ENCODE data around the gene CCDC177.

CCDC177 gene

GRCh38 chr14:69571449-69572029, 3.1 kb downstream of the CCDC177 start:
- Histone ChIP-seq H3K4me1 (ENCODE audit: control insufficient read depth in 2 of 2, insufficient read depth in 1 of 2, low read depth in 1 of 2, low read length in 2 of 2) (peaks cover 4 to 10% of the 10 kb centered on the region in 2 donors), H3K27me3 (ENCODE audit: control insufficient read depth in 3 of 3, insufficient read depth in 3 of 3, low read depth in 1 of 3, low read length in 3 of 3) (no peaks in the 10 kb centered on the region), H4K91ac (ENCODE audit: low read depth, low read length, poor library complexity) (no peak overlapping the region), H3K36me3 (replicated peaks in 1 of 2; ENCODE audit: control insufficient read depth in 2 of 2, insufficient read depth in 2 of 2, low read length in 2 of 2) (peaks cover 22 to 29% of the 10 kb centered on the region in 2 donors), H2AFZ (ENCODE audit: low read length) (no peak overlapping the region), H3K4ac (ENCODE audit: low read length) (no peak overlapping the region), H3K4me2 (ENCODE audit: insufficient read depth, low read length, poor library complexity, severe bottlenecking) (no peak overlapping the region), H3K9me3 (replicated peaks in 1 of 2; ENCODE audit: control insufficient read depth in 2 of 2, insufficient read depth in 1 of 2, low read depth in 1 of 2, low read length in 2 of 2) (peaks cover 7 to 18% of the 10 kb centered on the region in 2 donors), H2BK15ac (ENCODE audit: low read length) (peak overlapping the region; percentile 31), H2BK12ac (ENCODE audit: low read length) (peak overlapping the region; percentile 63), H4K8ac (ENCODE audit: low read depth, low read length) (peak overlapping the region; percentile 21), H3K79me1 (ENCODE audit: low read depth, low read length) (peaks cover 20% of the 10 kb centered on the region), H2AK5ac (ENCODE audit: low read depth, low read length) (peak overlapping the region; percentile 100), H3K14ac (ENCODE audit: low read length) (no peak overlapping the region), H3K23ac (ENCODE audit: low read depth, low read length, poor library complexity) (no peak overlapping the region), H3K9ac (ENCODE audit: low read depth, low read length, poor library complexity) (peak overlapping the region; percentile 65), H3K27ac (replicated peaks; ENCODE audit: low read length) (no peak overlapping the region), H2BK120ac (ENCODE audit: low read depth, low read length) (no peak overlapping the region), H3K4me3 (ENCODE audit: low read length in 2 of 2) (peak overlapping the region in 1 of 2 donors; percentile 53), H2BK5ac (ENCODE audit: low read length) (peak overlapping the region; percentile 93), H3K18ac (ENCODE audit: low read length) (peak overlapping the region; percentile 62)
- no CpG with 5 or more reads among the region's 62 CpGs for WGBS, 2 donors (ENCODE audit: extremely low coverage in 2 of 2, insufficient read length in 2 of 2, insufficient replicate concordance in 1 of 2)
- DNase-seq (ENCODE audit: low spot score), result no peak

DNA sequence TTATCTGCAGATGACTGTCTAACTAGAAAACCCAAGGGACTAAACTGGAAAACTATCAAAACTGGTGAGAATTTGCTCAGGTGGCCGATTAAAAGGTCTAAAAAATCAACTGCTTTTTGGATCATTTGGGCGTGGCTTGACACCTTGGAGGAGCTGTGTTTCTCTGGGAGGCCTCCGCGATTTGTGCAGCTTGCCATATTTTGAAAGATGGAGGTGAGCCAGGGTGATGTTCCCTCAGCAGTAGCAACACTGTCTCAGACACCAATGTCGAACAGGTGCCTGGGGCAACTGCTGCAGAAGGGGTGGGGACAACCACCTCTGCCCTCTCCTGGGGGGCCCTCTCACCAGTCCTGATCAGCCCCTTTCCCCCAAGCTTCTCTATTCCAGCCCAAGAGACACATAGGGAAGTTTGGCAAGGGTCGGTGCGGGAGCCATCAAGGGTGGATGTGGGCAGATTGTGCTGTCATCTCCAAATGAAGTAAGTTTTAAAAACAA, 3.8 kb downstream of the CCDC177 start:
- Histone ChIP-seq H3K27me3 (ENCODE audit: control insufficient read depth in 3 of 3, insufficient read depth in 3 of 3, low read depth in 1 of 3, low read length in 3 of 3) (no peaks in the 10 kb centered on the region), H3K9me3 (replicated peaks in 1 of 2; ENCODE audit: control insufficient read depth in 2 of 2, insufficient read depth in 1 of 2, low read depth in 1 of 2, low read length in 2 of 2) (peaks cover 7 to 15% of the 10 kb centered on the region in 2 donors), H3K23ac (ENCODE audit: low read depth, low read length, poor library complexity) (no peak overlapping the region), H3K4ac (ENCODE audit: low read length) (no peak overlapping the region), H3K18ac (ENCODE audit: low read length) (peak overlapping the region; percentile 40), H3K9ac (ENCODE audit: low read depth, low read length, poor library complexity) (no peak overlapping the region), H3K79me1 (ENCODE audit: low read depth, low read length) (peaks cover 20% of the 10 kb centered on the region), H2AFZ (ENCODE audit: low read length) (no peak overlapping the region), H4K8ac (ENCODE audit: low read depth, low read length) (no peak overlapping the region), H3K4me3 (ENCODE audit: low read length in 2 of 2) (no peak overlapping the region), H3K36me3 (replicated peaks in 1 of 2; ENCODE audit: control insufficient read depth in 2 of 2, insufficient read depth in 2 of 2, low read length in 2 of 2) (peaks cover 22 to 29% of the 10 kb centered on the region in 2 donors), H3K4me2 (ENCODE audit: insufficient read depth, low read length, poor library complexity, severe bottlenecking) (no peak overlapping the region), H3K14ac (ENCODE audit: low read length) (no peak overlapping the region), H2BK15ac (ENCODE audit: low read length) (no peak overlapping the region), H2AK5ac (ENCODE audit: low read depth, low read length) (peak overlapping the region; percentile 100), H4K91ac (ENCODE audit: low read depth, low read length, poor library complexity) (no peak overlapping the region), H3K4me1 (ENCODE audit: control insufficient read depth in 2 of 2, insufficient read depth in 1 of 2, low read depth in 1 of 2, low read length in 2 of 2) (peaks cover 4 to 10% of the 10 kb centered on the region in 2 donors), H2BK120ac (ENCODE audit: low read depth, low read length) (no peak overlapping the region), H2BK12ac (ENCODE audit: low read length) (no peak overlapping the region), H2BK5ac (ENCODE audit: low read length) (peak overlapping the region; percentile 93), H3K27ac (replicated peaks; ENCODE audit: low read length) (no peak overlapping the region)
- WGBS, 2 donors (ENCODE audit: extremely low coverage in 2 of 2, insufficient read length in 2 of 2, insufficient replicate concordance in 1 of 2), result no CpG with 5 or more reads among the region's 7 CpGs
- no peak for DNase-seq (ENCODE audit: low spot score)

GRCh38 chr14:69569859-69570258, 4.8 kb downstream of the CCDC177 start:
- DNase-seq (ENCODE audit: low spot score), result no peak
- H3K79me1 ChIP-seq (ENCODE audit: low read depth, low read length), result peaks cover 20% of the 10 kb centered on the region

DNA sequence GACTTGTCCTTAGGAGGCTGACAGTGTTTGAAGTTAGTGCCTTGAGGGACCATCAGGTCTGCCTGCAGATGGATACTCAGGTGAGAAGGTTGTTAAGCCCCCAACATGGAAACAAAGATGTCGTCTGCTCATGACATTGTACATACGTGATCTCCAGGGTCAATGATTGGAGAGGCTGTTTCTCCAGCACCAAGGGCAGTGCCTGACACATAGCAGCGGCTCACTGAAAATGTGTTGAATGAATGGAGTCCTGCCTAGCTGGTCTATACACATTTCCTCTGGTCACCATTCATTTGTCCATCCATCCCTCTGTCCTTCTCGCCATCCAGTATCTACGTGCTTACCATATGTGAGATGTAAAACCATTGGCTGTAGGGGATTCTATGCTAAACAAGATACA, 7.1 kb downstream of the CCDC177 start:
- peaks cover 7 to 12% of the 10 kb centered on the region in 2 donors for H3K9me3 ChIP-seq (replicated peaks in 1 of 2; ENCODE audit: control insufficient read depth in 2 of 2, insufficient read depth in 1 of 2, low read depth in 1 of 2, low read length in 2 of 2)
- H3K9ac ChIP-seq (ENCODE audit: low read depth, low read length, poor library complexity), result no peak overlapping the region
- no peak overlapping the region for H3K18ac ChIP-seq (ENCODE audit: low read length)
- no CpG with 5 or more reads among the region's 5 CpGs for WGBS, 2 donors (ENCODE audit: extremely low coverage in 2 of 2, insufficient read length in 2 of 2, insufficient replicate concordance in 1 of 2)
- H3K4me3 ChIP-seq (ENCODE audit: low read length in 2 of 2), result no peak overlapping the region
- DNase-seq (ENCODE audit: low spot score), result no peak
- no peak overlapping the region for H2BK5ac ChIP-seq (ENCODE audit: low read length)
- H3K23ac ChIP-seq (ENCODE audit: low read depth, low read length, poor library complexity), result no peak overlapping the region
- no peak overlapping the region for H2AFZ ChIP-seq (ENCODE audit: low read length)
- peaks cover 15% of the 10 kb centered on the region for H3K79me1 ChIP-seq (ENCODE audit: low read depth, low read length)
- no peak overlapping the region for H2BK120ac ChIP-seq (ENCODE audit: low read depth, low read length)
- H3K4ac ChIP-seq (ENCODE audit: low read length), result no peak overlapping the region
- no peak overlapping the region for H4K91ac ChIP-seq (ENCODE audit: low read depth, low read length, poor library complexity)
- H2AK5ac ChIP-seq (ENCODE audit: low read depth, low read length), result no peak overlapping the region
- peaks cover 22 to 27% of the 10 kb centered on the region in 2 donors for H3K36me3 ChIP-seq (replicated peaks in 1 of 2; ENCODE audit: control insufficient read depth in 2 of 2, insufficient read depth in 2 of 2, low read length in 2 of 2)
- no peak overlapping the region for H3K14ac ChIP-seq (ENCODE audit: low read length)
- H3K27ac ChIP-seq (replicated peaks; ENCODE audit: low read length), result no peak overlapping the region
- peaks cover 3% of the 10 kb centered on the region in 2 donors for H3K4me1 ChIP-seq (ENCODE audit: control insufficient read depth in 2 of 2, insufficient read depth in 1 of 2, low read depth in 1 of 2, low read length in 2 of 2)
- no peak overlapping the region for H2BK15ac ChIP-seq (ENCODE audit: low read length)
- H3K4me2 ChIP-seq (ENCODE audit: insufficient read depth, low read length, poor library complexity, severe bottlenecking), result no peak overlapping the region
- no peak overlapping the region for H2BK12ac ChIP-seq (ENCODE audit: low read length)
- no peaks in the 10 kb centered on the region for H3K27me3 ChIP-seq (ENCODE audit: control insufficient read depth in 3 of 3, insufficient read depth in 3 of 3, low read depth in 1 of 3, low read length in 3 of 3)
- H4K8ac ChIP-seq (ENCODE audit: low read depth, low read length), result no peak overlapping the region

More at GRCh38 chr14:69569859-69570258, 4.8 kb downstream of the CCDC177 start:
- no peak overlapping the region for H3K4me2 ChIP-seq (ENCODE audit: insufficient read depth, low read length, poor library complexity, severe bottlenecking)
- no peaks in the 10 kb centered on the region for H3K27me3 ChIP-seq (ENCODE audit: control insufficient read depth in 3 of 3, insufficient read depth in 3 of 3, low read depth in 1 of 3, low read length in 3 of 3)
- H4K91ac ChIP-seq (ENCODE audit: low read depth, low read length, poor library complexity), result no peak overlapping the region
- H2BK120ac ChIP-seq (ENCODE audit: low read depth, low read length), result no peak overlapping the region
- no peak overlapping the region for H2AK5ac ChIP-seq (ENCODE audit: low read depth, low read length)
- H2BK15ac ChIP-seq (ENCODE audit: low read length), result no peak overlapping the region
- H4K8ac ChIP-seq (ENCODE audit: low read depth, low read length), result no peak overlapping the region
- H3K18ac ChIP-seq (ENCODE audit: low read length), result no peak overlapping the region
- no peak overlapping the region for H3K4me3 ChIP-seq (ENCODE audit: low read length in 2 of 2)
- H2BK5ac ChIP-seq (ENCODE audit: low read length), result no peak overlapping the region
- no CpG with 5 or more reads among the region's 2 CpGs for WGBS, 2 donors (ENCODE audit: extremely low coverage in 2 of 2, insufficient read length in 2 of 2, insufficient replicate concordance in 1 of 2)
- peaks cover 7 to 15% of the 10 kb centered on the region in 2 donors for H3K9me3 ChIP-seq (replicated peaks in 1 of 2; ENCODE audit: control insufficient read depth in 2 of 2, insufficient read depth in 1 of 2, low read depth in 1 of 2, low read length in 2 of 2)
- H3K4ac ChIP-seq (ENCODE audit: low read length), result no peak overlapping the region
- H3K36me3 ChIP-seq (replicated peaks in 1 of 2; ENCODE audit: control insufficient read depth in 2 of 2, insufficient read depth in 2 of 2, low read length in 2 of 2), result peaks cover 22 to 29% of the 10 kb centered on the region in 2 donors
- no peak overlapping the region for H2AFZ ChIP-seq (ENCODE audit: low read length)
- H2BK12ac ChIP-seq (ENCODE audit: low read length), result no peak overlapping the region
- no peak overlapping the region for H3K27ac ChIP-seq (replicated peaks; ENCODE audit: low read length)
- H3K4me1 ChIP-seq (ENCODE audit: control insufficient read depth in 2 of 2, insufficient read depth in 1 of 2, low read depth in 1 of 2, low read length in 2 of 2), result peaks cover 4 to 10% of the 10 kb centered on the region in 2 donors
- no peak overlapping the region for H3K23ac ChIP-seq (ENCODE audit: low read depth, low read length, poor library complexity)
- H3K9ac ChIP-seq (ENCODE audit: low read depth, low read length, poor library complexity), result no peak overlapping the region
- no peak overlapping the region for H3K14ac ChIP-seq (ENCODE audit: low read length)

Measured in neuronal stem cell (in vitro differentiated cells).